ENCODE measurements around the gene PSMC3IP. TPM values are rescaled to one million over a fixed set of nuclear protein-coding genes. Genes with fewer than 3 reads are reported as not detected.

Gene PSMC3IP
- total and polyA plus RNA-seq, 7 donors: 0.26 to 13.3 (median 3.3) TPM

GRCh38 chr17:42530952-42531454, 46.5 kb downstream of the PSMC3IP start:
- DNase-seq (peak in 1 of 2 donors; percentile 19), ATAC-seq (no peak)
- peaks cover 32% of the 10 kb centered on the region for H3K4me1 ChIP-seq
- no peaks in the 10 kb centered on the region for H3K36me3 ChIP-seq (ENCODE audit: insufficient read depth in 1 of 2, low read depth in 1 of 2)
- intact Hi-C loops (cut with DNase I): no loop called here
- no peak overlapping the region for H3K4me3 ChIP-seq
- no peaks in the 10 kb centered on the region for H3K9me3 ChIP-seq
- 91 to 95% (median 94%) methylated on average over 2 of the region's 2 CpGs for WGBS, 3 donors
- no peaks in the 10 kb centered on the region for H3K27me3 ChIP-seq (ENCODE audit: insufficient read depth in 3 of 3, low read length in 2 of 3)
- H3K27ac ChIP-seq: peak overlapping the region; percentile 84
- TF ChIP-seq, protein P1, sequence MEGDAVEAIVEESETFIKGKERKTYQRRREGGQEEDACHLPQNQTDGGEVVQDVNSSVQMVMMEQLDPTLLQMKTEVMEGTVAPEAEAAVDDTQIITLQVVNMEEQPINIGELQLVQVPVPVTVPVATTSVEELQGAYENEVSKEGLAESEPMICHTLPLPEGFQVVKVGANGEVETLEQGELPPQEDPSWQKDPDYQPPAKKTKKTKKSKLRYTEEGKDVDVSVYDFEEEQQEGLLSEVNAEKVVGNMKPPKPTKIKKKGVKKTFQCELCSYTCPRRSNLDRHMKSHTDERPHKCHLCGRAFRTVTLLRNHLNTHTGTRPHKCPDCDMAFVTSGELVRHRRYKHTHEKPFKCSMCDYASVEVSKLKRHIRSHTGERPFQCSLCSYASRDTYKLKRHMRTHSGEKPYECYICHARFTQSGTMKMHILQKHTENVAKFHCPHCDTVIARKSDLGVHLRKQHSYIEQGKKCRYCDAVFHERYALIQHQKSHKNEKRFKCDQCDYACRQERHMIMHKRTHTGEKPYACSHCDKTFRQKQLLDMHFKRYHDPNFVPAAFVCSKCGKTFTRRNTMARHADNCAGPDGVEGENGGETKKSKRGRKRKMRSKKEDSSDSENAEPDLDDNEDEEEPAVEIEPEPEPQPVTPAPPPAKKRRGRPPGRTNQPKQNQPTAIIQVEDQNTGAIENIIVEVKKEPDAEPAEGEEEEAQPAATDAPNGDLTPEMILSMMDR (IDR thresholded peaks at IDR 0.05): no peak

GRCh38 chr17:42529061-42529460, 48.5 kb downstream of the PSMC3IP start:
- DNase-seq (peak in 1 of 2 donors; percentile 35), ATAC-seq (no peak)
- intact Hi-C loops (cut with DNase I): loop anchor here in 1 of 2 donors (5.0 kb wide), 1 partner anchor 207 kb away; no protein-coding TSS in a partner anchor
- no peak overlapping the region for H3K27ac ChIP-seq
- H3K36me3 ChIP-seq (ENCODE audit: insufficient read depth in 1 of 2, low read depth in 1 of 2): no peaks in the 10 kb centered on the region
- H3K4me3 ChIP-seq: no peak overlapping the region
- TF ChIP-seq, protein P1 (IDR thresholded peaks at IDR 0.05): no peak
- H3K27me3 ChIP-seq (ENCODE audit: insufficient read depth in 3 of 3, low read length in 2 of 3): no peaks in the 10 kb centered on the region
- no peaks in the 10 kb centered on the region for H3K9me3 ChIP-seq
- H3K4me1 ChIP-seq: peaks cover 40% of the 10 kb centered on the region
- WGBS, 3 donors: 59 to 72% (median 67%) methylated on average over 3 of the region's 3 CpGs

DNA sequence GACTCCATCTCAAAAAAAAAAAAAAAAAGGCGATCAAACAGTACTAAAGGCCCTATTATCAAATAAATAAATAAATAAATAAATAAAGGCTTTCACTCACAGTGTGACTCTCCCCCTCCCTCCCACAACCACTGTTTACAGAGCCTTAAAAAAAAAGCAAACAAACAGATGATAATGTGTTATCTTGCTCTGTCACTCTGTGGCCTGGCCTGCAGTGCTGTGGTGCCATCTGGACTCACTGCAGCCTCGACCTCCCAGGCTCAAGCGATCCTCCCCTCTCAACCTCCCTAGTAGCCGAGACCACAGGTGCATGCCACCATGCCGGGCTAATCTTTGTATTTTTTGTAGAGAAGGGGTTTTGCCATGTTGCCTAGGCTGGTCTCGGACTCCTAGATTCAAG, 49.6 kb downstream of the PSMC3IP start:
- Histone ChIP-seq H3K4me1 (peaks cover 39% of the 10 kb centered on the region), H3K27ac (peak overlapping the region; percentile 51), H3K36me3 (ENCODE audit: insufficient read depth in 1 of 2, low read depth in 1 of 2) (peaks cover 0 to 8% of the 10 kb centered on the region in 2 donors), H3K4me3 (no peak overlapping the region), H3K9me3 (no peaks in the 10 kb centered on the region), H3K27me3 (ENCODE audit: insufficient read depth in 3 of 3, low read length in 2 of 3) (no peaks in the 10 kb centered on the region)
- WGBS, 3 donors: 88 to 96% (median 92%) methylated on average over 6 of the region's 6 CpGs
- peak in 1 of 2 donors; percentile 17 for DNase-seq
- ATAC-seq: no peak
- TF ChIP-seq, protein P1 (IDR thresholded peaks at IDR 0.05): no peak
- intact Hi-C loops (cut with DNase I): loop anchor here in 1 of 2 donors (5.0 kb wide), 1 partner anchor 206 kb away; no protein-coding TSS in a partner anchor

DNA sequence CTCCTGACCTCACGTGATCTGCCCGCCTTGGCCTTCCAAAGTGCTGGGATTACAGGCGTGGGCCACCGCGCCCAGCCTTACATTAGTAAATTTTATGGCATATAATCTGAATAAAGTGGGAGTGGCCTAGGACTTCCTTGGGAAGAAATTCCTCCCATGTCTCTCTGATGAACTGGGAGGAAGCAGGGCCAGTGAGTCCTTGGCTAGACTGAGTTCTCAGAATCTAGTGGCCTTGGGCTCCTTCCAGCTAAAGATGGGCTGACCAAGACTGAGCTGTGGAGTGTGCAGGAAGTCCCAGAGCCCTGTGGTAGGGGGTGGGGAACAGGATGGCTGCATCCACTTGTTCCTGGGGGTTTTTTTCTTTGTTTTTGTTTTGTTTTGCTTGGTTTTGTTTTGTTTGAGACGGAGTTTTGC, 51.5 kb downstream of the PSMC3IP start:
- intact Hi-C loops (cut with DNase I): loop anchor here in 1 of 2 donors (5.0 kb wide), 1 partner anchor 204 kb away; no protein-coding TSS in a partner anchor
- H3K36me3 ChIP-seq (ENCODE audit: insufficient read depth in 1 of 2, low read depth in 1 of 2): peaks cover 3 to 27% of the 10 kb centered on the region in 2 donors
- 60 to 70% (median 68%) methylated on average over 6 of the region's 6 CpGs for WGBS, 3 donors
- no peaks in the 10 kb centered on the region for H3K27me3 ChIP-seq (ENCODE audit: insufficient read depth in 3 of 3, low read length in 2 of 3)
- ATAC-seq (peak in 3 of 4 donors; percentile 29 to 43 (median 41)), DNase-seq (peak in 1 of 2 donors; percentile 59)
- no peaks in the 10 kb centered on the region for H3K9me3 ChIP-seq
- peaks cover 45% of the 10 kb centered on the region for H3K4me1 ChIP-seq
- H3K4me3 ChIP-seq: no peak overlapping the region
- H3K27ac ChIP-seq: peak overlapping the region; percentile 84
- TF ChIP-seq, protein P1 (IDR thresholded peaks at IDR 0.05): no peak
